ENCODE results near the gene A3GALT2. TPM values are rescaled to one million over a fixed set of nuclear protein-coding genes. Genes with fewer than 3 reads are reported as not detected.

Gene A3GALT2
- total RNA-seq, 1 experiment from 2014 or later, result not detected

DNA sequence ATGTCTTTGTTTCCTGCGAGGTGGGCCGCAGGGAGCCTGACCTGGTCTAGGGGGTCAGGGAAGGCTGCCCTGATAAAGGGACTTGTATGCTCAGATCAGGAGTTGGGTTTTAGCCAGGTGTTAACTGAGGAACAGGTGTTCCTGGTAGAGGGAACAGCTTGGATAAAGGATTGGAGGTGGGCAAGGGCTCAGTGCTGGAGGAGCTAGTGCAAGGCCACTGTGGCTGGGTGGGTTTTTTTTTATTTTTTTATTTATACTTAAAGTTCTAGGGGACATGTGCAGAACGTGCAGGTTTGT is 31.1 kb downstream of the A3GALT2 start:
- Histone ChIP-seq H3K9me3 (ENCODE audit: control insufficient read depth, low read depth, low read length) (no peaks in the 10 kb centered on the region), H4K5ac (ENCODE audit: insufficient read length, low read depth, low read length) (no peak overlapping the region), H3K4ac (ENCODE audit: low read depth, low read length) (no peak overlapping the region), H3K9ac (ENCODE audit: extremely low read depth, insufficient read length, low read length) (no peak overlapping the region), H2BK120ac (ENCODE audit: low read depth, low read length, poor library complexity, severe bottlenecking) (no peak overlapping the region), H3K27ac (ENCODE audit: insufficient read length, low read depth, low read length) (no peak overlapping the region), H3K79me2 (ENCODE audit: insufficient read depth, low read length) (no peaks in the 10 kb centered on the region), H3K79me1 (ENCODE audit: insufficient read depth, low read depth, low read length, poor library complexity, severe bottlenecking) (no peaks in the 10 kb centered on the region), H4K20me1 (ENCODE audit: control insufficient read depth, insufficient read depth, insufficient read length) (no peaks in the 10 kb centered on the region), H4K91ac (ENCODE audit: insufficient read length, low read depth, low read length) (no peak overlapping the region), H3K14ac (ENCODE audit: insufficient read depth, low read length) (no peak overlapping the region), H2AFZ (ENCODE audit: low read length) (no peak overlapping the region), H4K8ac (replicated peaks; ENCODE audit: insufficient read length, low read depth, low read length) (no peak overlapping the region), H3K27me3 (ENCODE audit: insufficient read depth, low read length) (no peaks in the 10 kb centered on the region), H3K56ac (ENCODE audit: insufficient read length, low read depth, low read length) (no peak overlapping the region), H2BK15ac (ENCODE audit: low read depth, low read length) (no peak overlapping the region), H3K18ac (ENCODE audit: insufficient read length, low read depth, low read length) (no peak overlapping the region), H3T11ph (ENCODE audit: low read length) (no peak overlapping the region), H3K4me1 (ENCODE audit: insufficient read depth, low read length) (no peaks in the 10 kb centered on the region), H2BK12ac (ENCODE audit: insufficient read length, low read depth, low read length) (no peak overlapping the region), H2BK5ac (ENCODE audit: insufficient read length, low read length) (no peak overlapping the region), H2BK20ac (ENCODE audit: low read depth, low read length, poor library complexity, severe bottlenecking) (no peak overlapping the region), H3K4me2 (ENCODE audit: insufficient read depth, insufficient read length, low read length) (no peak overlapping the region), H2AK5ac (ENCODE audit: insufficient read length, low read length) (no peak overlapping the region), H3K23ac (ENCODE audit: insufficient read length, low read depth, low read length) (no peak overlapping the region), H3K23me2 (ENCODE audit: insufficient read length, low read depth, low read length, poor library complexity, severe bottlenecking) (no peaks in the 10 kb centered on the region)
- Mint-ChIP-seq H3K4me1 (peaks cover 3% of the 10 kb centered on the region in 2 experiments; a peak in 2 of 4 replicates), H3K9me3 (no peaks in the 10 kb centered on the region; a peak in 1 of 5 replicates), H3K4me3 (no peak overlapping the region), H3K27me3 (ENCODE audit: low read depth) (no peaks in the 10 kb centered on the region; the same call in 1 of the 2 replicates), H3K36me3 (ENCODE audit: insufficient read depth in 1 of 3, low read depth in 3 of 3) (peaks cover 10 to 27% (median 23%) of the 10 kb centered on the region in 3 experiments; a peak in 6 of 7 replicates), H3K27ac (no peak overlapping the region; a peak in 1 of 7 replicates)
- no CpG with 5 or more reads among the region's 3 CpGs for WGBS (ENCODE audit: extremely low coverage, insufficient read length, low lambda C conversion rate)
- no peak for DNase-seq
- TF ChIP-seq CTCF (conservative IDR thresholded peaks at IDR 0.05), result no peak

Data from H9 (cell line).